Measurements from ENCODE around the gene ARMC9. TPM values are rescaled to one million over a fixed set of nuclear protein-coding genes. Genes with fewer than 3 reads are reported as not detected.
A peak's percentile ranks its signal among the peaks of the same experiment; 100 is the strongest.
"Not testable (repeated sequence)": the region's sequence is repeated elsewhere in the genome, so short reads cannot be mapped to it uniquely, and the experiment has no call there.

The ARMC9 gene
- total RNA-seq, 1 donor from 2014 or later, result 11.9 TPM

DNA sequence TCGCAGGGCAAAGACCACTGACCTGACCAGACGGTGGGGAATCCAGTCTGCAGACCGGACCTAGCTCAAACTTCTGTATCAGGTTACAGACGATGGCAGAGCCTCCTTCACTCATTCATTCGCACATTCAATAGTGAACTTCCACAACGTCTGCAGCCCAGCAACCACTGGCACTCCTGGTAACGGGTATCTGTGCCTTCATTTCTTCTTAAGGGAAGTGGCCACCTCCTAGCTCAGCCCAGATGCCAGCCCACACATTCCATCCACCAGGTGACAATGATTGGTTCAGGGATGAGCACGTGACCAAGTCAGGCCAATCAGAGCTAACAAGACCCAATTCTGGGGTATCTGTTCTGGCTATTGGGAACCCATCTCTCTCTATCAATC lies 15.9 kb upstream of the ARMC9 start:
- no peak for DNase-seq

DNA sequence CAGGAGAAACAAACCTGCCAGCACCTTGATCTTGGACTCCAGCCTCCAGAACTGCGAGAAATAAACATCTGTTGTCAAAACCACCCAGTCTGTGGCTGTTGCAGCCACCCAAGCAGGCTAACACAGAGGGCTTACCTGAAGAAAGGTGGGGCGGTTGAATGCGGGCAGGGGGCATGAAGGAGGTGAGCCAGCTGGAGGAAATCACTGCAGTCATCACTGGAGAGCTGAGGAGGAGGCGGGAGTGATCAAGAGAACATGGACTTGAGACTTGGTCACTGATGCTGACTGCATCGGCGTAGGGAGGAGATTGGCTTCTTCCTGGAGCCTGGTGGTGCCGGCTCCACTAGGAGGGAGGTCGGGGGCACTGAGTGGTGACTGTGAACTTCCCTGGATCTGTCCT lies 14.6 kb upstream of the ARMC9 start:
- DNase-seq, result no peak

DNA sequence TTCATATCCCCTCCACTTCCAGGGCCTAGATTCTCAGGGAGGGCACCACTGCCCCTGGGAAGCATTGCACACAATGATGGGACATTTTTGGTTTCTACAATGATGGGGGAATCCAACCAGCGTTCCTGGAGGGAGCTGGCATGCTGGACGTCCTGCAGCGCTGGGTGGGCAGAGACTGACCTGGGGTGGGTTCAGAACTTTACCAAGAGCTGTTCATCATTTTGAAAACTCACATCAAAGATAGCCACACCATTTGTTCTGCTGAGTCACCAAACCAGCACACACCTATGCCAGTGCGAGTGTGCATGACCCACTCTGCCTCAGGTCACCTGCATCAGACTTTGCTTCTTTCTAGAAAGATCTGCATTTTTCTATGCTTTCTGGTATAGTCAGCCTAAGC lies 14.1 kb upstream of the ARMC9 start:
- no peak for DNase-seq

DNA sequence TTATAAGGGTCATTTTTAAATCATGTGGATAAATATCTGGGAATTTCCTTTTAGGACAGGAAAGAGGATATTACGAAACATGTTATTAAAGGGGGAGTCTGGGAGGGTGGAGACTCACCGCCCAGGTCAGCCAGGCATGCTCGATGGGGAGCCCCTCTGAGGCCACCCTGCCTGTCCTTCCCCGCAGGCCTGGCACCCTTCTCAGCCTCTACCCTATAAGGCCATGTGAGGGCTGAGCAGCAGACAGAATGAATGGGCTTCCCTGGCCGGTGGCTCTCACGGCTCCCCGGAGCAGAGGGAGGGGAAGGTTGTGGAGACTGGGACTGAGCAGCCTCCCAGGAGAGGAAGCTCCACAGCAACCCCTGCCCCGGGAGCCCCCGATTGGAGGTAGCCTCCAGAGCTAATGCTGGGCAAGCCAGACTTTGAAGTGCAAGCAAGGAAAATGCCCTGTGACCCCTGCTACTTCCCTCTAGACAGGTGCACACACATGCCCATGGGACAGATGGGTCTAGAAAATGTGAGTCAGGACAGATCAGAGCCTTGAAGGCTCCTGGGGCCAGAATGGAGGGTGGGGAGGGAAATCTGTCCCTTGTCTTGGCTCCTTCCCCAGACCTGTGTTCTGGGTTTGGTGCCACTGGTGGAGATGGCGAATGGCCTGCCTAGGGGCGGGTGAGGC lies 13.2 kb upstream of the ARMC9 start:
- no peak for DNase-seq

DNA sequence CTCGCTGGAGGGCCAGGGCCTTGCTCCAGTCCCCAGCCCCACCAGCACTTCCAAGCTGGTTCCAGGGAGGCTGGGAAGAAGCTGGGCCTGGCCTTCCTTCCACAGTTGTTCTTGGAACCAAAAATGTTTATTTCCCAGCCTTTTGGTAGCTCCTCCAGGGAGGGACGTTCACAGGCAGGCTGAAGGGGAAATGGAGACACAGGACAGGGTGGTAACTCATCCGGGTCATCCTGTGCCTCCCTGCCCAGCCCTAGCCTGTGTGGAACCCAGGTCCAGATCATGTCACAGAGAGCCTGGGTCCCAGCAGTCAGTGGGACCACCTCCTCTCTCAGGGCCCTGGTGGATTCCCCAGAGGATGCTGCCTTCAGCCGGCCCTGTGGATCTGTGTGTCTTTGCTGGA lies 12.5 kb upstream of the ARMC9 start:
- DNase-seq, result no peak

DNA sequence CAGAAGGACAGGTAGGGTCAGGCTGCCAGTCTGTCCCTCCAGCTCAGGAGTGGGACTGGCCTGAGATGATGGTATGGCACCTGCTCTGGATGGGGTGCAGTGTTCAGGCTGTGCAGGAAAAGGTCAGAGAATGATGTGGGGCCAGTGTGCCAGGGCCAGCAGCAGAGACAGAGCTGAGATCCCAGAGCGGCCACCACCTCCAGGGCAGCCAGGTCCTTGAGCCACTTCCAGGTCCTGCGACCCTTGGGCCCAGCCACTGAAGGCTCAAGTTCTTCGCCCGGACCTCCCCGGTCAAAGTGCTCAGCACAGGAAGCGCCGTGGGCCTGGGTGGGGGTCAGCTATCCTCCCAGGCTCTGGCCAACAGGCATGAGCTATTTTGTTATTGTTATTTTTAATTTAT lies 12.1 kb upstream of the ARMC9 start:
- no peak for DNase-seq

DNA sequence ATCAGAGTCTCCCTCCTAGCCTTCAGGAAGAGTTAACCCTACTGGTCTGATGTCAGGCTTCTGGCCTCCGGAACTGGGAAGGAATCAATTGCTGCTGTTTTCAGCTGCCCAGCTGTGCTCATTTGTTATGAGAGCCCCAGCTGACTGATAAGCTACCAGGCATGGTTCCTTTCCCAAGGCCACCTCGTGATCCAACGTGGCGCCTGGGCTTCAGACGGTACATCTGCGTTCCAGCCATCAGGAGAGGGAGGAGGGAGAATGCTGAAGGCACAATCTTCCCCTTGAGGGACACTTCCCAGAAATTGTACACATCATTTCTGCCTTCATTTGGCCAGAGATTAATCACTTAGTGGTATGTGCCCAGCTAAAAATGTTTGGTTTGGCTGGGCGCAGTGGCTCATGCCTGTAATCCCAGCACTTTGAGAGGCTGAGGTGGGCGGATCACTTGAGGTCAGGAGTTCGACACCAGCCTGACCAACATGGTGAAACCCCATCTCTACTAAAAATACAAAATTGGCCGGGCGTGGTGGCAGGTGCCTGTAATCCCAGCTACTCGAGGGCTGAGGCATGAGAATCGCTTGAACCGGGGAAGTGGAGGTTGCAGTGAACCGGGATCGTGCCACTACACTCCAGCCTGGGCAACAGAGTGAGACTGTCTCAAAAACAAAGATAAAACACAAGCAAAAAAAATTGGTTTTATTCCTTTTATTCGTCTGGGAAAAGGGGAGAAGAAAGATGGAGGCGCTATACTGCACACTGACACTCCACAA lies 10.5 kb upstream of the ARMC9 start:
- DNase-seq, result peak; percentile 30

DNA sequence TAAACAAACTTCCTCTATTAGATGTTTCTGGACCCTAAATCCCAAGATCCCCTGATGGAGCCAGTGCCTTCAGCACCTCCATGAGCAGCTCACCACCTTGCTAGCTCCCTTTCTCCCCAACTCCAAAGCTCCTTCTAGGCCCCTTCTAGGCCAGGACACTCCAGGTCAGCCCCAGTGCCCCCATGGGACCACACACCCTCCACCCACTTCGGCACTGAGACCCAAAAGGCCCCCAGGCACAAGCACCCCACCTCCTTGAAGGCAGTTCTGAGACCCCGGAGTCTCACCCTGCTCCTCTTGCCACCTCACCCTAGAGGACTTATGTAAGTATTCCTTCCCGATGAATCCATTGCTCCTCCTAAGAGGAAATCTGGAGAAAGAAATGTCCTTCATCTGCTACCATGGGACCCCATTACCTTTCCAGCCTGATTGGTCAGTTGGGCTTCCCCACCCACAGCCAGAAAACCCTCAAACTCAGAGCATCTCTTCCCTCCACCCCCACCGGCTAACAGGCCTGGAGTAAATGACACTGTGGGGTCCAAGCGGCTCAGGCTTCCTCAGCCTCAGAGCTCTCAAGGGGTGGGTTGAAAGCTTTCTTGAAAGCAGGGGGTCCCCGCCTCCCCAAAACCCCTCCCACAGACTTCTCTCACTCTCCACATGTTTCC lies 9.8 kb upstream of the ARMC9 start:
- no peak for DNase-seq

DNA sequence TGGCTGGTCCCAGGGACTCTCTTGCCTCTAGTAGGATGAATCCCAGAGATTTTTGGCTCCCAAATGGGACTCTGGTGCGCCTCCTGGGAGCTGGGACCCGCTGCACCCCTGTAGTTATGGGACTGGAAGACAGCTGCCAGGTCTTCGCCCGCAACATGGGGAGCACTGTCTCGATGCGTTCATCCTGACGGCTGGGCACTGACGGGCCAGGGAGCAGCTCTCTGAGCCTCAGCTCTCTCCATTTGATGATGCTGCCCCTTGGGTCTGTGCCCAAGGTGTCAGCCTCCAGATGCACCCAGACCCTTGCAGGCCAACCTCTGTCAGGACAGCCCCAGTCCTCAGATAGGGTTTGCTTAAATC lies 9.3 kb upstream of the ARMC9 start:
- DNase-seq, result no peak

DNA sequence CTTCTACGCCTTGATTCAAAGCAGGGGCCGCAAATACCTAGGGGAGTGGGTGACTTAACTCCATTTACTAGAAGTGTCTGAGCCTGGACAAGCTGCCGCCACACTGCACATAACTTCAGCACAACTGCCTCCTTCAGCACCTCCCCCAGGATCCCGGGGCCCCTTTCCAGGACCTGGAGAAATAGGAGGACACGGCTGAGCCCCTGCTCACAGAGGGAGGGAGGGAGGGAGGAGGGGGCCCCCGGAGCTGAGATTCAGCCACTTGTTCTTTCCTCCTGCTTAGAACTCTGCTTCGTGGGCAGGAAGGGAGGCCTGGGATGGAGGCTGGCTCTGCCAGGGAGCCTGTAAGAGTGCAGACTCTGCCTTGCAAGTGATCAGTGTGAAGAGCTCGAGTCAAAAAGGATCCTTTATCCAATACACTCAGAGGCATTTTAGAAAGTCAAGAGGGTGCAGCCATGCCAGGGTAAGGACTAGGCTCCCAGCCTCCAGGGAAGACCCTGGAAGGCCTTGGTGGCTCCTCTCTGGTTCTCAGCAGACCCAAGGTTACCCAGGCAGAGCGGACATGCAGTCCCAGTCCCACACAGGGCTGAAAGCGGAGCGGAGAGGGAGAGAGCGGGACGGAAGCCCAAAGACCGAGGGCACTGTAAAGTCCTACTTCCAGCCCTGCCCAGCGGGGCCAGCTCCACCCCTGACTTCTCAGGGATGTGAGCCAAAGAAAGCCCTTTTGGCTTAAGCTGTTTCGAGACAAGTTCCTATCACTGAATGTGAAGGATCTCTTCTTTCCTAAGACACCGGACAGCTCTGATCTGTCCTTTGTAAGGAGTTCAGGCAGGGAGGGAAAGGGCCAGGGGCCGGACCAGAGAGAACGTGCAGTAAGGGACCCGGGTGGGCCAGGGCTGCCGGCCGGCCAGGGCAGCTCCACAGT lies 8.6 kb upstream of the ARMC9 start:
- DNase-seq, result peak; percentile 20

DNA sequence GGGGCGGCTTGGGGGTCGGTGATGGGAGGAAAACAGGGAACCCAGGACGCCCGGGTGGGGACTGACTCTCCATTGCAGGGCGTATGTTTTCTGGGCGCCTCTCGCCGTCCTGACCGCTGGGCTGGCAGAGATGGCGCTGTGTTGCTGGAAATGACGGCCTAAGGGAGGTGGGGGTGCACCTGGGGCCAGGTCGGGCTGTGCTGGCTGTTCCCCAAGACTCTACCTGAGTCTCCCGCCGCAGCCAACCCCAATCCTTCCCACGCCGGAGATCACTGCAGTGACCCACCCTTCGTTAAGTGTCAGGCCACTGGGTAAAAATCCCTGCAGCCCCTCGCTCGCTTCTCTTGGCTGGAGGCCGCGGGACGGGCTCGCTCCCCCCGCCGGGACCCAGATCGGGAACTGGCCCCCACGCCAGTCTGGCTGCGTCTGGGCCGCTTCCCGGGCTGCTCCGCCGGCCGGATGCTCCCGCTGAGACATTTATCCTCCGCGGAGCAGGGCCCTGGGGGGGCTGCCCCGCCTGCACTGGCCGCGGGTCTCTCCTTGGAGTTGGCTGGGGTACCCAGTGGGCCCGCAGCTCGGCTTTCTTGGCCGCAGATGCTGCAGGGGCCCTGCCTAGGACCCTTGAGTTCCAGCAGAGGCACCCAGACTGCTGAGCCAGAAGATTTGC lies 7.8 kb upstream of the ARMC9 start:
- peak; percentile 45 for DNase-seq

DNA sequence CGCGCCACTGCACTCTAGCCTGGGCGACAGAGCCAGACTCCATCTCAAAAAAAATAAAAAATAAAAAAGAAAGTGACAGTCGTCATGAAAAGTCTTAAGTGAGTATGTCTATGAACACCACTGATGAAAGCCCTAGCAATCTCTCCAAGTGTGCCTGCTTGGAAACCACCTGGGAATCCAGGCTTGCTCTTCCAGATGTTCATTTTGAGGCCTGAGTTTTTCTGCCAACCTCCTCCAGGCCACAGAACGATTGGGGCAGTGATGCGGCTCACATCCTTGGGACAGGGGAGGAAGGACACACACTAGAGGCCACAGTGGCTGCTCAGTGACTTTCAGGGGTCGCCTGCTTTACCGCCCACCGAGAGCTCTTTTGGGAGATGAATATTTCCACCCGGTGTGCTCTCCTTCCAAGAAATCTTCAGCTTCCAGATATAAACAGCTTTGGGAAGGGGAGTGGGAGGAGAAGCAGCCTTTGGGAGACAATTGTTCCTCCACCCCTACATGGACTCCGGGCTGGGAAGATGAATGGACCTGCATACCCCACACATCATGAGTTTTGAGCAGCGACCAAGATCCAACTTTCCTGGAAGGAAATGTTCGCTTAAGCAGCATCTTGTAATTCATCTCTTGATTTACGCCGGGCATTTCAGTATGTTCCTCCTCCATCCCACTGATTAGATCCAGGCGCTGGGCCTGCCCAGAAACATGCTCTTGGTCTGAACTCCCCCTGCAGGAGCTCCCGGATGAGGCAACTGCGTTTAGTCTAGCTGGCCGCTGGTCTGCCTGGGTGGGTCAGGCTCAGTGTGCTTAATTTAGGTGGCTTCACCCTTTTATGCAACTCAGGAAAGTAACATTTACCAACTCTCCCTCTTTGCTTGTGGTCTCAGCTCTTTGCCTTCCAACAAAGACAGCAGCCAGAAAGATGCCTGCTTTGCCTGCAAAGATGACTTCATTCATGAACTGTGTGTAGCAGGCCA lies 6.2 kb upstream of the ARMC9 start:
- DNase-seq, result peak; percentile 83

DNA sequence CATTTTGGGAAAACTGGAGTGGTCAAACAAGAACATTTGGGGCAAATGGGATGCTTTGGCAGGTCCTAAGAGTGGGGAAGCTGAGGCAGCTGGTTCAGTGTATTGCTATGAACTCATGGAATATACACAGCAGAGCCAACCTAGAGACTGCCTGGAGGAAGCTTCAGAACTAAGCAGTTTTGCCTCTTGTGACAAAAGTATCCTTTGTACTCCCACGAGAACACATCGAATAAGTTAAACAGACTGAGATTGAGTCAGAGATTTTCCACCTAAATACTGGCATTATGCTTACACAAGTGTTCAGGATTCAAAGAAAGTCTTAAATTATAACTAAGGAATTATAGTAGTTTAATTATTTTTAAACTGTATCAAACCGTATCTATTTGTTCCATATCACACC lies 5.2 kb upstream of the ARMC9 start:
- DNase-seq, result no peak

DNA sequence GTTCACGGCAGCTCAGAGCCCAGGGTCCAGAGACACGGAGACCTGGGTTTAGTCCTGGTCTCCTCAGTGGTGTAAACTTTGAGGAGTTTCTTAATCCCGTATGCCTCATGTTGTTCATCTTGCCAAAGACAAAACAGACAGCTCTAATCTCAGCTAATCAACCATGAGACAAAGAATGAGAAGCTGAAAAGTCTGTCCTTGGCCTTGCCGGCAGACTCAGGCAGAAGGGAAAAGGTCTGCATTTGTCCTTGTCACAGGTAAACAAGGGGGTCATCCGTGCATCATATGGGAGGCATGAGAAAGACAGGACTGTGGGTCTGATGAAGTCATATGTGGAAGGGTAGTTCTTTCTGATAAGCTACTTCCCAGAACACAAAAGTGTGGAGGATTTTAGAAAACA lies 1.8 kb upstream of the ARMC9 start:
- DNase-seq, result no peak

DNA sequence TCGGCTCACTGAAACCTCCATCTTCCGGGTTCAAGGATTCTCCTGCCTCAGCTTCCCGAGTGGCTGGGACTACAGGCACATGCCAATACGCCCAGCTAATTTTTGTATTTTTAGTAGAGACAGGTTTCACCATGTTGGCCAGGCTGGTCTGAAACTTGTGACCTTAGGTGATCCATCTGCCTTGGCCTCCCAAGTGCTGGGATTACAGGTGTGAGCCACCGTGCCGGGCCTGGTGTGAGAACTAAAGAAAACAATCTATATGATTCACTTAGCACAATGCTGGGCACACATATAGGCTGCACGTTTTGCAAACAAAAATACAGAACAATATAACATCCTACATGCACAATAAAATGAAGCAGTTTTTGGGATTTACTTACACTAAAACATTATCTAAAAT lies 1.2 kb upstream of the ARMC9 start:
- DNase-seq, result not testable (repeated sequence)

DNA sequence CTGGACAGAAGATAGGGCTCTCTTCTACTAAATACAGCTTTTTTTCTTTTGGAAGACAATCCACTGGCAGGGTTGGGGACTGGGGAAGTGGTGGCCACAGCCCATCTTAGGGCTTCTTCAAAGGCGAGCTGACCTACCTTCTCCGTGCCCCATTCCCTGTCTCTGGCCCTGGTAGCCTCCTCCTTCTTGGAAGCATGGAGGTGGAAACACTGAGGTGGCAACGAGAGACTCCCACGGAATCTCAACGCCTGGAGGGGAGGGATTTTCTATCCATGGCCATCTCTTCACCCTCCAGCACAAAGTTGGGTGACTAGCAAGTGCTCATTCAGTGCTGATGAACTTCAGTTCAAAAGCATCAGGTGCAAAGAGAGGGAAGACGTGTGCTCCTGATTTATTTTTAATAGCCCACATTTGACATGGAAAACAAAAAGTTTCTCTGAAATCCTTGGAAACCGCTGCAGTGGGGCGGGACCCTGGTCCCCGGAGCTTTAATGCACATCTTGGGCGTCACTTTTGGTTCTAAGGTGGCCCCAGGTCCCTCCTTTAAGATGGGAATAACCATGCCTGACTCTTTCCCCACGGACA lies 633 bp upstream of the ARMC9 start:
- no peak for DNase-seq

DNA sequence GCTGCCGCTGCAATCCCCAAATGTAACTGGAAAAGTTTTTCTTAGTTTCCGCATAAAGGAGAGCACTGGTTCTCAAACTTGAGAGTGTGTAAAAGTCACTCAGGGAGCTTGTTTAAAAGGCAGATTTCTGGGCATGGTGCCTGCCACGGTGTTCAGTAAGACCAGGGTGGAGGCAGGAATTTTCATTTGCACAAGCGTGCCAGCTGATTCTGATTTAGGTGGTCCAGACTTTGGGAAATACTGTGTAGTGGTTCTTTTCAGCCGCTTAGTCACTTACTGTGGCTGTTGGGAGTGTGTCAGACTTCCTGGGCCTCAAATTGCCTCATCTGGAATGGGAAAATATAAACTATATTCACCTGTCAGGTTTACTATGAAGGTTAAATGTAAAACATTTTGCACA lies 788 bp downstream of the ARMC9 start:
- DNase-seq, result no peak

DNA sequence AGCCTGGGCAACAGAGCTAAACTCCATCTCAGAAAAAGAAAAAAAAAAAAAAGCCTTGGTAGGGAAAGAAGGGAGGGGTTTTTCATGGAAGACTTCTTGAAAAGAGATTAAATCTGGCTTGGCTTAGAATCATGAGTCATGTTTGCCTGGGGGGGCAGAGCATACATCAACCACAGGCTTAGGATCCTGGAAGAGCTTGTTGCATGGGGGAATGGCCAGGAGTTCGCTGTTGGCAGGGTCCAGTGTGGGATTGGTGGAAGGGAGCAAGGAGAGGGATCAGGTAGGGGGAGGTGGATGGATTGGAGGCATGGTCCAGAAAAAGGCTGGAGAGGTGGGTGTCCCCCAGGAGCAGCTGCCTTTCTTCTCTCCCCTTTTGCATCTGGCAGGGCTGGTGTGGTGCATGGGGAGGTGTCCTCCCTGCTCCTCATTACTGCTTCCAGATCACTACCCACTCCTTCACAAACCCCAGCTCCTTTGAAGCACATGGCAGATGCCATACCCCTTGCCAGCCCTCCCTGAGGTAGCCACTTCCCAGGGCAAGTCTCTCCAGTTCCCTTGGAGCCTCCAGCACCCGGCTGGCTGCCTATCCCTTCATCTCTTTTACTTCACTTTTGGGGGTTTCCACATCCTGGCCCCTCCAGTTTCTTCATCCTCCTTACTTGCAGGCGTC lies 2.5 kb downstream of the ARMC9 start:
- no peak for DNase-seq

DNA sequence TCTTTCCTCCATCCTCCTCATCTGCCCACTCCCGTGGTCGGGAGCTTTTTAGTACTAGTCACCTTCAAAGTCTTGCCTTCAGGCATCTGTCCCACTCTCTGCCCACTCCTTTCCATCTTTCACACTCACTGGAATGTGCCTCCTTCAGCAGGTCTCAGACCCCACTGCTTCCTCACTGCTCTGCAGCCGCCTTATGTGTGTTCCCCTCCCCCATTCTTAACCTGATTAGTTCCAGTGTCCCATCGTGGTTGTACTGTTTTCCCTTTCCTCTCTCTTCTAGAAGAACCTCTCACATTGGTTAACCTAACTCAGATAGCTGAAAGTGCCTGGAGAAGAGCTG lies 3.0 kb downstream of the ARMC9 start:
- no peak for DNase-seq

DNA sequence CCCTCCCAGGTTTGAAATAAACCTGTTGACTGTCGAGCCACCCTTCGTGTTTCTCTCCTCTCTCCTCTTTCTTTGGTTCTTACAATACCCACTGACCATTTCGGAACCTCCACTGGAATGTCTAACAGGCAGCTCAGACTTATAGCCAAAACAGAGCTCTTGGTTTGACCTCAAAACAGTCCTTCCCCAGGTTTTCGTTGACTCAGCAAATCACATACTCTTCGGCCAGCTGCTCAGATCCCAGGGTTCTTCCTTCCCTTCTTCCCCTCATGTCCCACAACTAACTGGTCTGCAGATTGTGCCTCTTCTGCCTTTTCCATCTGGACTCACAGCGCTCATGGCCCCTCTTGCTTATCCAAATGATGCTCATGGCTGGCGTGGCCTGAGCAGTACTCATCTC lies 4.7 kb downstream of the ARMC9 start:
- no peak for DNase-seq
